SK-N-DZ (cell line): ENCODE data around the gene STX17.
"Not testable (repeated sequence)": the region's sequence is repeated elsewhere in the genome, so short reads cannot be mapped to it uniquely, and the experiment has no call there.

Experiments used
- DNase-seq: peaks from one replicate; pipeline ENCODE4 v3.0.0-alpha.2; 2015; ENCODE audit warnings: low spot score

Gene STX17

DNA sequence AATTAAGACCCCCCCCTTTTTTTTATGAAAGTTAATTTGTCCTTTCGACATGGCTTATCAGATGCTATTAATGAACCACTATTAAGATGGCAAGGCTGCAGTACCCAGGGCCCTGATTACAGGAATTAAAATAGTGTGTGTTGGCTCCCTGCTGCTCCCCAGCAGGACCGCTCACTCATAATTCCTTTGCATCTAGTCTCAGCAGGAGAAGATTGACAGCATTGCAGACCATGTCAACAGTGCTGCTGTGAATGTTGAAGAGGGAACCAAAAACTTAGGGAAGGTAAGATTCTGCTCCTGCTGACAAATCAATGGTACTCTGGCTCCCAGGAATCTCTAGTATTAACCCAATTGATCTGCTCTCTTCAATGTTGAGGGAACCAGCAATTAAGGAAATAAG lies 61.0 kb downstream of the STX17 start:
- no peak for DNase-seq

GRCh38 chr9:99970481-99970880 lies 64.0 kb downstream of the STX17 start:
- DNase-seq, result no peak

DNA sequence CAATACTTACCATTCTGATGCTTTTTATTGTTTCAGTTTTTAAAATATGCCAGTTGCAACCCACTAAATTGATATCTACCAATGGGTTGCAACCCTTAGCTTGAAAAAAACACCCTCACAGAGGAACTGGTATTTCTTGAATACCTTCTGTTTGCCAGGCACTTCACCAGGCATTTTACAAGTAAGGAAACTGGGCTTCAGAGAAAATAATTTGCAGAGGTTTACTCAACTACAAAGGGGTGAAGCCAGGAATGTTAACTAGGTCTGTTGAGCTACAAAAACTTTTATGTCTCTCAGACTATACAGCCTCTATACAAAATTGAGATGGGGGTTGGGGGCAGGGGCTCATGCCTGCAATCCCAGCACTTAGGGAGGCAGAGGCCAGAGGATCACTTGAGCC lies 65.0 kb downstream of the STX17 start:
- no peak for DNase-seq

GRCh38 chr9:99973455-99973854 lies 67.0 kb downstream of the STX17 start:
- no peak for DNase-seq

GRCh38 chr9:99977033-99977792 lies 70.8 kb downstream of the STX17 start:
- DNase-seq, result no peak

DNA sequence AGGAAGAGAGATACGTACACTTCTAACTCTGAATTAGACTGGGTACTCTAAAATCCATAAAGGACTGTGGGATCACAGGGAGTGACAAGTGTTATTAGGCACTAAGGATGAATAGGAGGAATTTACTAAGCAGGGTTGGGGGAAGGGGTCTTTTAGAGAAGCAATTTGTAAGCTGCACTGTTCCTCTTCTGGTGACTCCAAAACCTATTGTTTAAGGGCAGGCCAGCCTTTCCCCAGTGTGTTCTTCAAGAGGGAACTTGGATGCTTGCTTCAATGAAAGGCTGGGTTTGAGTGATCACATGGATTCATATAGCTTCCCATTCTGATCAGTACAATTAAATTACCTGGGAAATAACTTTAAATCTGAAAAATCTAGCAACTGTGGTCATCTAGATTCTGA lies 71.8 kb downstream of the STX17 start:
- DNase-seq, result no peak

DNA sequence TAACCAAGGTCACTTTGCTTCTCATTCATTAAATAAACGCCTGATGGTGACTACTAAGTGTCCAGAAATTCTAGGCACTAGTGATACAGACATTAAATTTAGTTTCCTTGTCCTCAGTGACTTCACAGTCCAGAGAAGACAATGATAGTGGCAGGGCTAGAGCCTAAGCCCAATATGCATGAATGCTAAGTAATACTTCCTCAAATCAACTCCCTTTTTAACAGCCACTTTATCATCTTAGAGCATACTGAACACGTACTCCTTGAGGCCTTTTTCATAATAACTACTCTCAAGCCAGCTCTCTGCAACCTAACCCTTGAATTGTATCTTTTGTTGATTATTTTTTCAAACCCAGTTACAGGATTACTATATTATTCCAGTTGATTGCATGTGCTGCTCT lies 74.1 kb downstream of the STX17 start:
- DNase-seq, result no peak

DNA sequence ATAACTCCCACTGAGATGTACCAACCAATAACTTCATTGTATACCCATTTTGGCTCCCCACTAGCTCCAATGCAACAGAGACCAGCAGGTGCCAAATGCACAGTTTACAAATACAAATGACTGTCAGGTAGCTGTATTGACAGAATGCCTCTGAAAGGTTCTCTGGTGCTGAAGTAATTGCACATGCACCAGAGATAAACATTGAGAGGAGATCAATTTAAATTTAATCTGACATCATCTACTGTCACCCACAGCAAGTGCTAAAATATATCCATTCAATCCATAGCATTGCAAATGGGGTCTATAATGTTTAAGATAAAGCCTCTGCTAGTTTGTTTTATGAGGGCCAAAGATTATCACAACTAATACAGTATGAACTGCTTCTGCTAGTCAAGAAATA lies 80.2 kb downstream of the STX17 start:
- no peak for DNase-seq

GRCh38 chr9:99990508-99990907 lies 84.1 kb downstream of the STX17 start:
- not testable (repeated sequence) for DNase-seq

DNA sequence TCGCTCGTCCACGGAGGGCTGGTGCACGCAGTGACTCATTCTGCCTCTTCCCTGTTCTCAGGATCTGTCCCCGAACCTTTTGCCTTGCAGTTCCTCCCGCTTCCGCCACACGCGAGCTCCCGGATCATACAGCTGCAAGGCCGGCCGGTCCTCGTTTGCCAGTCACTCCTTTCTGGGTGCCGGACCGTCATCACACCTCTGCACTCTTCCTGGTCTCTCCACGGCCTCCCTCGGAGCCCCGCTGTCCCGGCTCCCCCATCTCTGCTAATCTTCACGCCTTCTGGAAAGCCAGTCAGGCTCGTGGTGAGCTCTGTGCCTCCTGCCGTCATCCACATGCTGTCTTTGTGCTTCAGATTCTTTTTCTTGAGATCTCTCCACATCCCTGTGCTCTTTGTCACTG lies 91.8 kb downstream of the STX17 start:
- DNase-seq, result no peak

GRCh38 chr9:99998866-99999265 lies 92.4 kb downstream of the STX17 start:
- no peak for DNase-seq

- DNase-seq, result no peak
Observed at GRCh38 chr9:99999797-100000196, 93.3 kb downstream of the STX17 start.

DNA sequence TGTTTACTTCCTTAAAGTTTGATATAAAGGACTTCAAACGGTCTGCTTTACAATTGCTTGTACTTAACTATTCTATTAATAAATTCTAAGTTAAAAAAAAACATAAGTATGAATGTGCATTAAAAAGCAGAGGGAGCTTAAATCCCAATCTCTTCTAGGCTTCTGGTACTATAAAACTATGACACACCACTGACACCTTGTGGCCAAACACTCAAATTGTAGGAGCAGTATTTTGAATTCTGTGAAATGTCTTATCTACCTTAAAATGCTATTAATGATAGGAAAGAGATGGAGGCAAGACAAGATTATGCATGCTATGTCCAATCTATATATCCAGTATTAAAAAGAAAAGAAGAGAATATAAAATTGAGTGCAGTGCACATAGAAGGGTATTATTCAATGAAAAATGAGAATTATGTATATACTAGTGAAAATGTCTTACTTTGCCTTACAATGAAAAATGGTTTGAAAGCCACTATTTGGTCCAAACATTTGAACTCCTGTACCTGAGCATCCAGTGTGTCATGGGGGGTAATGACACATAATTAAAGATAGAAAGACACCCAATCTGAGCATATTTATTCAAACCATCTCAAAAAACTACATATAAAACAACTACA lies 104.7 kb downstream of the STX17 start:
- peak; percentile 35 for DNase-seq

DNA sequence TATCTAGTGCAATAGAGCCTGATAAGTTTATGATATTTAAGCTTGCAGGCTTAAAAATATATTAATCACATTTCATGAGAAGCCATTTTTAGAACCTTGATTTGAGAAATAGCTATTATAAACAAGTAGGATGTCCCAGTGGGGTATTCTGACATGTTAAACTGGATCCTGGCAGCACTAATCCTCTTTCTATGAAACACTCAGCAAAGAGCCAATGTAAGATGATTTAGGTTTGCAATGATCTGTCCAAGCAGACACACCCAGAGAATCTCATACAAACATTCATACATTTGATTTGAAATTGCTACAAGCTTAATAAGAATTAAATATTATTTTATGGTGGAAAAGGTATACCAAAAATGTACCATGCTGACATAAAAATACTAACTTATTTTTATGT lies 105.8 kb downstream of the STX17 start:
- no peak for DNase-seq

DNA sequence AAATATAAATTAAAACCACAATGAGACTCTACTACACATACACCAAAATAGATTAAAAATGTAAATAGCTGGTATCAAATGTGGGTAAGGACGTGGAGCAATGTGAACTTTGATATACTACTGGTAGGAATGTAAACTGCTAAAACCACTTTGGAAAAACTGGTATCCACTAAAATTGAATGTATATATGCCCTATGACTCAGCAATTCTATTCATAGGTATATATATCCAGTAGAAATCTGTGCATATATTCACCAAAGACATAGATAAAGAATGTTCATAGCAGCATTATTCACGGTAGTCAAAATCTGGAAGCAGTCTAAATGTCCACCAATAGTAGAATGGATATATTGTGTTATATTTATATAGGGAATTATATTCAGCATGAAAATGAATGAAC lies 107.1 kb downstream of the STX17 start:
- no peak for DNase-seq

- DNase-seq, result no peak
Observed at GRCh38 chr9:100014846-100015245, 108.4 kb downstream of the STX17 start.

DNA sequence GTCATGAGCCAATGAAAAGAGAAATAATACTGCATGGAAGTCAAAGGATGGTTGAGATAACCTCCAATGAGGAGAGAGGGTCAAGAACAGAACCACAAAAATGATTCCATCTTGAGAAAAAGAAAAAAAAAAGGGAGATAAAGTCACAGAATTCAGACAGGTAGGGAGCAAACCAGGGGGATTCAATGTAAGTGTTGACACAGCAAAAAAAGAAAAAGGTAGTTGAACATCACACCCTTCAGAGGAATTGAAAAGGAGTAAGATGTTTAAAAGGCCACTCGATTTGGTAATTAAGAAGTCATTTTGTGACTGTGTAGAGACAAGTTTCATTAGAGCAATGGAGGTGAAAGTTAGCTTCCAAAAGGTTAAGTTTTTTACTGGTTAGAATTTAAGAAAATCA lies 113.1 kb downstream of the STX17 start:
- DNase-seq, result no peak
